Measurements from ENCODE around the gene HDAC2.

- no peak for TF ChIP-seq EZH2 (IDR thresholded peaks at IDR 0.05; ENCODE audit: borderline replicate concordance, low read depth, low read length, severe bottlenecking)
- no peak for TF ChIP-seq CTCF (IDR thresholded peaks at IDR 0.05; ENCODE audit: borderline replicate concordance, extremely low read depth, low read length, poor library complexity, severe bottlenecking)
Observed at GRCh38 chr6:113998811-113999210, 27.9 kb upstream of the HDAC2 start.

Measured in DND-41 (cell line).